GM12874 (cell line): ENCODE data around the gene GFI1.

Experiments
- CTCF ChIP-seq: IDR thresholded peaks from 2 replicates; pipeline ENCODE4 v1.5.1; 2011; ENCODE audit warnings: low read depth, mild to moderate bottlenecking, control low read depth, low read length, moderate library complexity; ENCODE audit not compliant: insufficient read depth

The GFI1 gene

GRCh38 chr1:92439291-92439690 is 47.4 kb downstream of the GFI1 start:
- no peak for TF ChIP-seq CTCF

GRCh38 chr1:92430030-92430429 is 56.7 kb downstream of the GFI1 start:
- TF ChIP-seq CTCF: no peak

GRCh38 chr1:92425617-92426016 is 61.1 kb downstream of the GFI1 start:
- no peak for TF ChIP-seq CTCF
